Ovary (tissue), 9 donors: Measurements from ENCODE around the gene INPP5A. TPM values are rescaled to one million over a fixed set of nuclear protein-coding genes. Genes with fewer than 3 reads are reported as not detected.
A peak's percentile ranks its signal among the peaks of the same experiment; 100 is the strongest.

Experiments used
- DNase-seq, 5 donors: peaks; one replicate each; pipeline ENCODE4 v3.0.0-alpha.2; 2019 to 2020
- H3K27ac ChIP-seq, 2 donors: fragments of 200-600 bp; one replicate each; pipeline versions ENCODE4 v1.5.1 to v1.8.0; 2019 to 2022
- H3K27me3 ChIP-seq: fragments of 200-600 bp; one replicate; pipeline ENCODE4 v1.8.0; 2022
- H3K36me3 ChIP-seq: fragments of 200-600 bp; sonication (generic); one replicate; pipeline ENCODE4 v1.5.1; 2019
- H3K4me1 ChIP-seq: one replicate; pipeline ENCODE4 v1.8.1; 2013; ENCODE audit warnings: mild to moderate bottlenecking, moderate library complexity; ENCODE audit not compliant: insufficient read depth
- H3K4me3 ChIP-seq: fragments of 200-600 bp; sonication (generic); one replicate; pipeline ENCODE4 v1.5.1; 2017
- H3K9me3 ChIP-seq, 2 donors: fragments of 200-600 bp in 1 of 2; sonication (generic) in 1 of 2; one replicate each; pipeline versions ENCODE4 v1.5.1 to v1.8.1; 2013 to 2019; ENCODE audit warnings: mild to moderate bottlenecking in 1 of 2, moderate library complexity in 1 of 2
- CTCF ChIP-seq, 3 donors: fragments of 450-650 bp in 2 of 3; fragments of 200-600 bp in 1 of 3; IDR thresholded peaks; one replicate each; pipeline versions ENCODE4 v1.5.1 to v1.8.0; 2016 to 2022; ENCODE audit warnings: antibody characterized with exemption in 3 of 3, mild to moderate bottlenecking in 1 of 3
- EP300 ChIP-seq: sonication (generic); formaldehyde crosslinking; IDR thresholded peaks from one replicate; pipeline ENCODE4 v1.6.1; 2017; ENCODE audit warnings: antibody characterized with exemption
- POLR2A ChIP-seq: fragments of 450-650 bp; IDR thresholded peaks from one replicate; pipeline ENCODE4 v1.6.1; 2017; ENCODE audit warnings: antibody characterized with exemption, mild to moderate bottlenecking, moderate library complexity
- WGBS, 3 donors: extraction: QIAGEN DNeasy Blood & Tissue Kit in 1 of 3; methylation state at CpG; one replicate each; pipeline versions ENCODE4 v1.1.5 to v1.1.7; 2013 to 2017; 5-methylcytosine and 5-hydroxymethylcytosine counted together
- intact Hi-C, 4 donors: fragments of 100-400 bp; cut with DNase I; formaldehyde crosslinking; loops; one replicate each; pipeline versions ENCODE4 v1.11.0 to v1.15.1; 2022 to 2023
- polyA plus RNA-seq, 2 donors: library from polyadenylated mRNA; stranded (reverse); fragments of 200-250 nt in 1 of 2; fragments of 350-450 nt in 1 of 2; fragmentation: Illumina TruSeq in 1 of 2; extraction: RNeasy Lipid Tissue Mini Kit (QIAGEN cat#74804) in 1 of 2; gene quantifications; one replicate each; pipeline ENCODE4 v1.2.3, GENCODE V29; 2013 to 2014
- total RNA-seq, 7 donors: library from RNA; depleted of rRNA in 2 of 7; stranded (reverse); fragments of >200 nt in 2 of 7; fragmentation: NEBNext Ultra II Directional in 3 of 7; extraction: Animal tissue kit (Norgen Biotek cat#: 25700) in 3 of 7; gene quantifications; one replicate each; pipeline versions ENCODE4 v1.1.0 to v1.2.4, GENCODE V29; 2016 to 2023
- donor health status: DM: no; HTN: no; CAD: no; lungs with moderate emphysema.
- donor health status: DM: no; HTN: no; CAD: no.
- donor health status: Bipolar disorder and iron deficiency.
- donor health status: DM: yes; HTN: yes; CAD: no.
- donor health status: DM: no; HTN: no; CAD: no.
- donor health status: DM: yes; HTN: yes; CAD: no.

The INPP5A gene
- total and polyA plus RNA-seq, 9 donors = 19.8 to 41.2 (median 35.3) TPM

GRCh38 chr10:132641401-132641800 is 103.8 kb downstream of the INPP5A start:
- WGBS, 3 donors = 86 to 89% (median 88%) methylated on average over 8 of the region's 8 CpGs
- TF ChIP-seq EP300 (no peak), POLR2A (no peak), CTCF (IDR thresholded peaks at IDR 0.05) (no peak)
- Histone ChIP-seq H3K27ac (no peak overlapping the region), H3K9me3 (no peaks in the 10 kb centered on the region), H3K27me3 (no peaks in the 10 kb centered on the region), H3K4me3 (no peak overlapping the region), H3K36me3 (no peaks in the 10 kb centered on the region), H3K4me1 (no peaks in the 10 kb centered on the region)
- intact Hi-C loops = loop anchor here in 3 of 4 donors (5.0 to 10.0 kb wide), 6 partner anchors 94 to 419 kb away; partner anchors contain the start of gene PWWP2B (in 1 of the 3)
- peak in 1 of 5 donors; percentile 19 for DNase-seq

GRCh38 chr10:132641966-132642731 is 104.6 kb downstream of the INPP5A start:
- H3K4me3 ChIP-seq = no peak overlapping the region
- H3K4me1 ChIP-seq = no peaks in the 10 kb centered on the region
- no peaks in the 10 kb centered on the region for H3K9me3 ChIP-seq
- DNase-seq = peak in 2 of 5 donors; percentile 20 to 28
- no peaks in the 10 kb centered on the region for H3K36me3 ChIP-seq
- TF ChIP-seq POLR2A (no peak), CTCF (IDR thresholded peaks at IDR 0.05) (no peak), EP300 (no peak)
- intact Hi-C loops = loop anchor here in 3 of 4 donors (5.0 to 10.0 kb wide), 6 partner anchors 95 to 420 kb away; partner anchors contain the start of gene PWWP2B (in 1 of the 3)
- H3K27me3 ChIP-seq = no peaks in the 10 kb centered on the region
- H3K27ac ChIP-seq = no peak overlapping the region
- 86 to 90% (median 88%) methylated on average over 33 of the region's 33 CpGs for WGBS, 3 donors

- Histone ChIP-seq H3K4me1 (no peaks in the 10 kb centered on the region), H3K36me3 (no peaks in the 10 kb centered on the region), H3K27me3 (no peaks in the 10 kb centered on the region), H3K27ac (no peak overlapping the region), H3K9me3 (no peaks in the 10 kb centered on the region), H3K4me3 (no peak overlapping the region)
- peak in 1 of 5 donors; percentile 20 for DNase-seq
- WGBS, 3 donors = 93 to 94% (median 94%) methylated on average over 11 of the region's 11 CpGs
- intact Hi-C loops = loop anchor here in 3 of 4 donors (5.0 to 10.0 kb wide), 6 partner anchors 95 to 420 kb away; partner anchors contain the start of gene PWWP2B (in 1 of the 3)
- no peak for TF ChIP-seq CTCF (IDR thresholded peaks at IDR 0.05)
- no peak for TF ChIP-seq POLR2A
- TF ChIP-seq EP300 = no peak
Measured at GRCh38 chr10:132642732-132643008, 105.1 kb downstream of the INPP5A start.

- H3K4me1 ChIP-seq = peaks cover 2% of the 10 kb centered on the region
- no peaks in the 10 kb centered on the region for H3K27me3 ChIP-seq
- WGBS, 3 donors = 61 to 69% (median 65%) methylated on average over 35 of the region's 35 CpGs
- no peak overlapping the region for H3K27ac ChIP-seq
- H3K4me3 ChIP-seq = no peak overlapping the region
- DNase-seq = peak in 1 of 5 donors; percentile 31
- intact Hi-C loops = loop anchor here in 3 of 4 donors (5.0 to 10.0 kb wide), 6 partner anchors 97 to 422 kb away; partner anchors contain the start of gene PWWP2B (in 1 of the 3)
- H3K36me3 ChIP-seq = no peaks in the 10 kb centered on the region
- no peak for TF ChIP-seq EP300
- no peak for TF ChIP-seq CTCF (IDR thresholded peaks at IDR 0.05)
- TF ChIP-seq POLR2A = no peak
- H3K9me3 ChIP-seq = no peaks in the 10 kb centered on the region
Measured at GRCh38 chr10:132643709-132644526, 106.3 kb downstream of the INPP5A start.
